Raji (cell line): ENCODE measurements around the gene SRGAP3.

Source experiments
- POLR2A ChIP-seq: IDR thresholded peaks from 2 replicates; pipeline ENCODE4 v1.6.1; 2011; ENCODE audit warnings: low read depth, low read length, control low read depth; ENCODE audit not compliant: insufficient read depth

Gene SRGAP3

DNA sequence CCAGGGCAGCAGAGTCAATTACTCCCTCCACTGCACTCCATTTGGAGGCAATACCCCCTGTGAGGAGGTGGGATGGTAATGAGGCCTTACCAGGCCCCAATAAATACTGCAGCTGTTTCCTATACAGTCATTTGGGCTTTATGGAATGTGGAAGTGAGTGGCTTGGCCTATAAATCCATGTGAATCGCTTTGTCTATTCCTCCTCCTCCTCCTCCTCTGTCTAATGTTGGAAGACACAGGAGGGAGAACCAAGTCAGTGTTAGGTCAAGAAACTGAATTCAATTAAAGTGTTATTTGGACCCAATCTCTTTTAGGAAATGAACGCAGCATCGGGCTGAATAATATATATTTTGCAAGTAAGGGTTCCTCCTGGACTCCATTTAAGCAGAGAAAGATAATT lies 17.3 kb upstream of the SRGAP3 start:
- no peak for TF ChIP-seq POLR2A

DNA sequence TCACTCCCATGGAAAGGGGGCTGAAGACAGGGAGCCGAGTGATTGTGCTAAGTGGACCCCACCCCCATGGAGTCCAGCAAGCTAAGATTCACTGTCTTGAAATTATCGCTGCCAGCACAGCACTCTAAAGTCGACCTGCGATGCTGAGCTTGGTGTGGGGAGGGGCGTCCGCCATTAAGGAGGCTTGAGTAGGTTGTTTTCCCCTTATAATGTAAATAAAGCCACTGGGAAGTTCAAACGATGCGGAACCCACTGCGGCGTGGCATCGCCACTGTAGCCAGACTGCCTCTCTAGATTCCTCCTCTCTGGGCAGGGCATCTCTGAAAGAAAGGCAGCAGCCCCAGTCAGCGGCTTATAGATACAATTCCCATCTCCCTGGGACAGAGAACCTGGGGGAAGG lies 10.9 kb upstream of the SRGAP3 start:
- no peak for TF ChIP-seq POLR2A

DNA sequence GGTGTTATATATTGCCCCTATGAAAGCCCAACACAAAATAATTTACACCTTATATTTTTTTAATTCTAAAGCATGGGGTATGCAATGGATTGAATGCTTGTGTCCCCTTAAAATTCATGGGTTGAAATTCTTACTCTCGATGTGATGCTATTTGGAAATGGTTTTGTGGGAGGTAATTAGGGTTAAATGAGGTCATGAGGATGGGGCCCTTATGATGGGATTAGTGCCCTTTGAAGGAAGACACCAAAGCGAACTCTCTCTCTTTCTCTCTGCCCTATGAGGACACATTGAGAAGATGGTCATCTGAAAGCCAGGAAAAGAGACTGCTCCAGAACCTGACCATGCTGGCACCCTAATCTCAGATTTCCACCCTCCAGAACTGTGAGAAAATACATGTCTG lies 7.6 kb upstream of the SRGAP3 start:
- no peak for TF ChIP-seq POLR2A

DNA sequence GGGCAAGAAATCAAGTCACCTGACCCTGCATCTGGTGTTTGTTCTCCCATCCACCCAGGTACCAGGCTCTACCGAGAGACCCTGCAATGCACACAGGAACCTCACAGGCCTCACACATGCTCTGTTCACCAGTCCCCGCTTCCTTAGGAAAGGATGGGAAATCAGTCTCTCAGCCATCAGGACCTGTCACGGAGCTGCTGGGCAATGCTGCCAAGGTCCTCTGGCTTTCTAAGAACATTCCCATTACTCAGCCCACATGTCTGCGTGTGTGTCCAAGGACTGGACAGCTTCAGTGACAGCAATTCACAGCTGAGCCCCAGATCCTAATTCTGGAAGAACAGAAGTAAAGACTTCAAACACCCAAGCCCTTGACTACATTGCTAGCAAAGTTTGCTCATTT lies 6.5 kb upstream of the SRGAP3 start:
- no peak for TF ChIP-seq POLR2A

DNA sequence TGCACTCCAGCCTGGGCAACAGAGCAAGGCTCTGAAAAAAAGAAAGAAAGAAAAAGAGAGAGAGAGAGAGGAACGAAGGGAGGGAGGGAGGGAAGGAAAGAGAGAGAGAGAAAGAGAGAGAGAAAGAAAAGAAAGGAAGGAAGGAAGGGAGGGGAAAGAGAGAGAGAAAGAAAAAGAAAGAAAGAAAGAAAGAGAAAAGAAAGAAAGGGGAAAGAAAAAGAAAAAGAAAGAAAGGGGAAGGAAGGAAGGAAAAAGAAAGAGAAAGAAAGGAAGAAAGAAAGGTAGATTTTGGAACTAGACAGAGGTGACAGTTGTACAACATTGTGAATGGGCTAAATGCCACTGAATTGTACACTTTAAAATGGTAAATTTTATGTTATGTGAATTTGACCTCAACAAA lies 5.3 kb upstream of the SRGAP3 start:
- TF ChIP-seq POLR2A: no peak

DNA sequence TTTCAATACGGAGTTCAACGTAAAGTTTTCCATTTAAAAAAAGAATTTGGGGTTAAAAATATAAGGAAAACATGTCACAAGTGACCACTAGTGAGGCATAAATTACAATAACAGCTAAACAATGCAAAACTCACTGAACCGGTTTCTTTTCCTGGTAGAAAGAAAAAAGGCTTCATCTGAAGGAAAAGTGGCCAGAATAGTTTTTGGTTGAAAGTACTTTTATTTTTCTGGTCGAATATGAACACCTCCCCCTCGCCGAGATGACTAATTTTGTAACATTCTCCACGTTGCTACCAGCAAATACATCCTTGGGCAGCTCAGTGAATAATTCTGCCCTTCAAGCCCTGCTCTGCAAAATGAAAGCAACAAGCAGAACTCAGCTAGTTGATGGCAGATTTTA lies 3.9 kb upstream of the SRGAP3 start:
- TF ChIP-seq POLR2A: no peak

DNA sequence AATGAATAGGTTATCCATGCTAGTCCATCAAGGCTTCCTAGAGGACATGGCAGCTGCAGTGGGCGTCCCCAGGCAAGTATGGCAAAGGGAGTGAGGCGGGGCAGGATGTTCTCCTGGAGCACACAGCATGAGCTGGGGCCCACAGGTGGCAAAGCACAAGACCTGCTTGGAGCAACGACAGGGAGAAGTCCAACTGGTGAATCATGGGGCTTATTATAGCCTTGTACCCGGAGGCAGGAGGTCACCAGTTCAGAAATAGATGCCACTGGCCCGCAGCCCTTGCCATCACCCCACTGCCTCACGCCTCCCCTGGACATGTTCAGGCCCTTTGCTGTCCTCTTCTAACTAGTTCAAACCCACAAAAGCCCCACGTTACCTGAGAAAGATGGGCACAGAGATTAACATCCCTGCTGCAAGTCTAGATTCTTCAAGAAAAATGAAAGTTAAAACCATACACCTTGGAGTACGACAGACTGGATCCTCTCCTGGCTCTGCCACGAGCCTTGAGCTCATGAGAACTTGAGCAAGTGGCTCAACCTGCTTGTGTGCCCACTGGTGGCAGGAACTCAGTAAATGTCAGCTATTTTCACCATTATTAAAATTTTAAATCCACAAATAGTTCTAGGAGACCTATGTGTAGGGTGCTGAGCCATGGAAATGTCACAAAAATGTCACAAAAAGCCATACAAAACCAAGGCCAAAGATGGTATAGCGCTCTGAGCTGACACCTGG lies 1.8 kb upstream of the SRGAP3 start:
- TF ChIP-seq POLR2A: no peak

DNA sequence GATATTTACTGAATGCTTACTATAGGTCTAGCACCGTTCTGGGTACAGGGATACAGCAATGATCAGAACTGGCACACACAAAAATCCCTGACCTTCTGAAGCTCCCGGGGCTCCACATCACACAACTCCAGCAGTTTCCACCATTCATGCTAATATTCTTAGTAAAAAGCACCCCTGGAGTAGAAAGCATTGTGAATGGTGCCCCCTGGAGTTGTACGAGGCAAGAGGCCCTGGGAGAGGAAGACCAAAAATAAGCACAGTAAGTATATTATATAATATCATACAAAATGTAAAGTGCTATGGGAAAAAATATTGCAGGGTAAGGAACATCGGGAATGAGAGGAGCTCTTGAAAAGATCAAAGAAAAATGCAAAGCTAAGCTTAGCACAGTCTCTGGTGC lies 790 bp upstream of the SRGAP3 start:
- no peak for TF ChIP-seq POLR2A

DNA sequence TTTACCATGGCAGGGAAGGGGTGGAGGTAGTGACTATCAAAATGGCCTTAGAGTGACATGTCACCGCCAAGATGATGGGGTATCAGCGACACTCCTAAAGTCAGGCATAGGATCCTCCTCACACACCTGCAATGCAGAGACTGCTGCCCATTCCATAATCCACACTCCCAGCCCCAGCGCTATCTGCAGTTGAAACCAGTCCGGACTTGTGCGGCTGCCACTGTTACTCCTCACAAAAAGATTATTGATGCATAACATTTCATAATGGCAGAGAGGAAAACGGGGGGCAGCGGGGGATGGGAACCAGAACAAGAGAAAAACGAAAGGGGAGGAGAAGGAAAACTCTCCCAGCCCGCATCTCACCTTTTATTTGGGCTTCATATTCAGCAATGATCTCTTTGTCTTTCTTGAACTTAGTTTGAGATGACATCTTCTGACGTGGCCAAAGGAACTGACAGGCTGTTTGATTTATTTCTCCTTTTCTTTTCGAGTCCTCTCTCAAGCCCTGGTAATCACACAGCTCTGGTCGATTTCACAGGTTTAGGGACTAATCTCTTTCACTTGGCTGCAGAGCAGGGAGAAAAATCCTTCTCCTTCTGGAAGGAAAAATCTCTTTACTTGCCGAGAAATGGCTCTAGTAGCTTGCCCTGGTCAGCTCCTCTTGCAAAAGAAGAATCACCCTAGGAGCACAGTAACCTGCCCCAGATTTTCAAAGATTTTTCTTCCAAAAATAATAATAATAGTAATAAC lies 749 bp downstream of the SRGAP3 start:
- TF ChIP-seq POLR2A: no peak

DNA sequence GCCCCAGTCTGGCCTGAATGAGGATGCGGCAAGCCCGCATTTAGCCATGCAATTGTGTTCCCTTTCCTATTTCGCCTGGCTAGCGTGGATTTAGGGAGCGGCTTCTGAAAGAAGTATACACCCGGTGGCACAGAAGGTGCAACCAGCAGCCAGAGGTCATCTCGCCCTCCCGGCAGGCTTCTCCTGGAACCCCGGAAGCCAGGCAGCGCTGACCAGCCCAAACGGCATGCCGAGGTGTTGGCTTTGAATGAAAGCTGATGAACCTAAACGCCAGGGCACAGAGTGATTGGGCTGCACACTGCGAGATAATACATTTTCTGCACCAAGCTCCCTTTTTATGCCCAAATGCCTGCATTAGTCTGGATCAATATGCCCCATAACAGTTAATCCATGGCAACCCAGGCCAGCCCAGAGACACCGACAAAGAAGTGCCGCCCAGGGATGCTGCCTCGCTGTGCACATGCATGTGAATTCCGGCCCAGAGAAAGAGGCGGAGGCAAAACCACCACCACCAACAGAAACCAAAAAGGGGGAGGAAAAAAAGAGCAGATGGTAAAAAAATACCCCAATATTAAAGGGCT lies 1.4 kb downstream of the SRGAP3 start:
- no peak for TF ChIP-seq POLR2A

DNA sequence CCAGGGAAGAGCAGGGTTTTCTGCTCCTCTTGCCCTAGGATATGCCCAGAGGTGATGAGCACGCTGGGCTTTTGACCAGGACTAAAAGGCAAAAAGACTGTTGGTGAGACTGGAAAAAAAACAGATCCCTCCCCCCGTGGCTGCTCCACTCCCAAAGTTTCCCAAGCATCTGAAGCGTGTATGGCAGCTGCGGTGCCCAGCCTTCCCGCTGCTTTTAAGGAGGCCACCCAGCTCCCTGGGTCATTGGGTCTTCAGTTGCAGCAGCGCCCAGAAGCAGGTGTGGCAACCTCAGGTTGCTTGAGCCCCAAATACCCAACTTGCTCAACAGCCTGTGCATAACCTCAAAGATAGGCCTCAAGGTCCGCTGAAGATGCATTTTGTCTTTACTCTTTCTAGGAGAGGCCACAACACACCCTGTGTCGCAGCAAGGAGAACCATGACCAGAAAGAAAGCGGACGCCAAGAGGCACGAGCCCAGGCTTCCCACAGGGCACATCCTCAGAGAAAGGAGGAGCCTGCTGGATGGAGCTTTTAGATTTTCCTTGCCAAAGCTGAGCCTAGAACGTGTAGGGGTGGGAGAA lies 2.0 kb downstream of the SRGAP3 start:
- TF ChIP-seq POLR2A: no peak

DNA sequence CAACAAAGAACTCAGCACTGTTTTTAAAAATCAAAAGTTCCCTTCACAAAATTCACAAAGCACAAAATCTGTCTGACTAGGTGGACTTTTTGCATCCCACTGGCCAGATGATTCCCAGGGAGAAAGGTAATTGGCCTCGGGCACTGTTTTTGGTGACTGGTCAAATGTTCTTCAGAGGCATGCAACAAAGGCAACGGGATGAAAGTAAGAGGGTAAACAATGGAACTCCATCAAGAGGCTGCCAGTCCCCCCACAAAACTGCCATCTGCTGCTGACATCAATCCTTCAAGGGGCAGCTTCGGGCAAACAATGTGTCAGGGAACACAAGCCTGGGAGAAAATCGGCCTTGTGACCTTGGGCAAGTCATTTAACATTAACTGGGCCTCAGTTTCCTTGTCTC lies 3.3 kb downstream of the SRGAP3 start:
- TF ChIP-seq POLR2A: no peak

DNA sequence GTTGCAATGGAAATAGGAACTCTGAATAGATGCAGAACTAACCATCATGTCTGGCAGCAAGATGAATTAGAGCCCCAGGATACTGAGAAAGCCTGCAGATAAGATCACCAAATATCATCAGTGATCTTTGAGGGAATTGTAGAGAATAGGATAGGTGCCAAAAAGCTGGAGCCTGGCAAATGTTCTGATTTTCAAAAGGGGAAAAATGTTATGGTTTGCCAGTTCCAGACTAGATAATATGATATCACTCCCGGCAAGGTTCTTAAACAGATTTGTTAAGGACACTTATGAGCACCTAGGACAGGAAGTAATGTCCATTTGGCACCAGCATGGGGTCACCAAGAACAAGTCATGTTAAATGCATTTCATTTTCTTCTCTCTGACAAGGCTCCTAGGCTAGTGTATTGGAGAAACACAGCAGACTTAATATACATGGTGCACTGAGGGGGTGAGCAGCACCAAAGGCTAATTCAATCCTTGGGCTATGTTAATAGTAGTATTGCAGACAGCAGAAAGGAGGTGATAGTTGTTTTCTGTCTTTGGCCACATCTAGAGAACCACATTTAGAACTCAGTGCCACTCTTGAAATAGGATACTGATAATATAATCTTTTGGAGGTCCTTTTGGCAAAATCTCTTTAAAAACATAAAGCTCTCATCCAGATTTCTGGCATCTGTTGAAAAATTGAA lies 4.8 kb downstream of the SRGAP3 start:
- no peak for TF ChIP-seq POLR2A

DNA sequence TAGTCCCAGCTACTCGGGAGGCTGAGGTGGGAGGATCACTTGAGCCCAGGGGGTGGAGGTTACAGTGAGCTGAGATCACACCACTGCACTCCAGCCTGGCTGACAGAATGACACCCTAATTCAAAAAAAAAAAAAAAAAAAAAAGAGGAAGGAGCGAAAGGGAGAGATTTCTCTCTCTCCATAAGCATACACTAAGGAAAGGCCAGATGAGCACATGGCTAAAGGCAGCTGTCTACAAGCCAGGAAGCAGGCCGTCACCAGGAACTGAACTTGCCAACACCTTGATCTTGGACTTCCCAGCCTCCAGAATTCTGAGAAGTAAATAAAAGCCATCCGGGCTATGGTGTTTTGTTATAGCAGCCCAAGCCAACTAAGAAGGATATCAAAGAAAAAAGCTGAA lies 7.5 kb downstream of the SRGAP3 start:
- no peak for TF ChIP-seq POLR2A

DNA sequence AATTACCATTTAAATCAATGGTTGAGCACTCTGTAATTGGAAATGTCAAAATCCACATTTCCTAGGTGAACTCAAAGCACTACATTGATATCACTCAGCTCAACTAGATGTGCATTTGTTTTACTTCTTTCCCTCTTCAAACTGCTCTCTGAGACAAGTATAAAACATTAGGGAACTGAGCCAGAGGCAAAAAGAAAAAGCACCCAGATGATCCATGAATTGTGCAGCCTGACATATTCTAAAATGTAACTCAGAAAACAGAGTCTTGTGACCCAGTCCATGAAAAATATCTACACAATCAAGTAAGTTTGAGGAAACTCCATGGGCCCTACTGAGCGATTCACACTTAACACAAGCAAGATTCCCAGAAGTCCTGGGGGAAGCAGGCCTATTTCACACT lies 9.8 kb downstream of the SRGAP3 start:
- TF ChIP-seq POLR2A: no peak

DNA sequence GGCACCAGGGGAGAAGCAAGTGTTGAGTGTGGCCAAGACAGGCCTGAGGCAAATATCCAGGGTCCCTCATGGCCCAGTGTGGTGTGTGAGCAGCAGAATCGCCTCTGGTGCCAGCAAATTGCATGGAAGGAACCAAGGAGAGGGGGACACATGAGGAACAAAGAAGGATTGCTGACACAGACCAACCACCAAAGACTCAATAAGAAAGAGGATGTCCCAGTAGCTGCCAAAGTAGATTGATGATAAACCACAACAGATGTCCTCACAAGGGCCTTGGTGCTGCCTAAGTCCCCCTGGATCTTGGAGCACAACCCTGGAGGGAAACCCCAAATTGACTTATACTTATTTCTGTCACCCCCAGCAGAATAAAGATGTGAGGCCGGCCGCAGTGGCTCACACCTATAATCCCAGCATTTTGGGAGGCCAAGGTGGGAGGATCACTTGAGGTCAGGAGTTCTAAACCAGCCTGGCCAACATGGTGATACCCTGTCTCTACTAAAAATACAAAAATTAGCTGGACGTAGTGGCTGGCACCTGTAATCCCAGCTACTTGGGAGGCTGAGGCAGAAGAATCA lies 10.6 kb downstream of the SRGAP3 start:
- no peak for TF ChIP-seq POLR2A

DNA sequence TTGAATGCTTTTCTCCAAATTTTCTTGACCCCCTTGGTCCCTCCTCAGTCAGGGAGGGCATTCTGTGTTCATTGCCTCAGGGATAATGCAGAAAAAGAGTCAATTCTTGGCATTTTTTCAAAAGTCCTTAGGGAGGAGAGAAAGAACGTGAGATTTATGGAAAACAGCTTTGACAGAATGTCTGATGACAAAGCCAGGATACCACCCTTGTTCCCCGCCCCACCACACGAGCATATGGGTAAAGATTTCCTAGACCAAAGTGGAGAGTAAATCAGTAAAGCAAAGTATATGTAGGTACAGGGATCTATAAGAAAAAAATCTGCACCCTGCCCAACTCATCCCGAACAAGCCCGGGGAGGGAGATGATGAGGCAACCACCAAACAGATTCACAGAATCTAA lies 11.2 kb downstream of the SRGAP3 start:
- no peak for TF ChIP-seq POLR2A
